Endothelial cell of umbilical vein (primary cell): ENCODE results near the gene CLCN3. TPM values are rescaled to one million over a fixed set of nuclear protein-coding genes. Genes with fewer than 3 reads are reported as not detected.

Source experiments
- BruUV-seq: library from RNA; stranded (reverse); fragments of 400-500 nt; replicated peaks from 2 replicates; lab custom pipeline; 2021; lab: Mats Ljungman, UMichigan
- CTCF ChIA-PET: fragments of 300-600, 350-600 bp; sonication (Branson Sonifier 250); formaldehyde crosslinking; loops from one replicate; lab custom pipeline; 2021; ENCODE audit warnings: antibody characterized with exemption, inconsistent platforms; lab: Charles Lee
- POLR2A ChIA-PET: fragments of 300-600, 350-600 bp; sonication (Branson Sonifier 250); formaldehyde crosslinking; loops from one replicate; lab custom pipeline; 2021; ENCODE audit warnings: antibody characterized with exemption, inconsistent platforms; lab: Charles Lee
- DNase-seq: peaks from one replicate; pipeline ENCODE4 v3.0.0-alpha.2; 2011; ENCODE audit warnings: low read depth, low spot score
- FAIRE-seq: peaks from 2 replicates; lab custom pipeline; 2011; peaks lifted over from hg19 to GRCh38; lab: Jason Lieb, UNC
- H2AFZ ChIP-seq: 2 replicates; pipeline ENCODE4 v1.6.0; 2012; ENCODE audit warnings: low read depth, low read length, control low read depth, inconsistent platforms
- H3K27ac ChIP-seq: 2 replicates; pipeline ENCODE4 v1.5.1; 2011; ENCODE audit warnings: low read depth, mild to moderate bottlenecking, control low read depth, low read length, moderate library complexity; ENCODE audit not compliant: insufficient read depth
- H3K27me3 ChIP-seq, 2 experiments: 2 replicates each; pipeline versions ENCODE4 v1.6.0 to v1.6.1; 2011; ENCODE audit warnings: low read length in 2 of 2, mixed read lengths in 1 of 2; ENCODE audit not compliant: control insufficient read depth in 2 of 2, insufficient read depth in 2 of 2
- H3K36me3 ChIP-seq, 2 experiments: 2 replicates in 1 of 2; 3 replicates in 1 of 2; pipeline ENCODE4 v1.5.1; 2011; ENCODE audit warnings: low read length in 2 of 2, mild to moderate bottlenecking in 1 of 2, moderate library complexity in 1 of 2; ENCODE audit not compliant: control insufficient read depth in 2 of 2, insufficient read depth in 2 of 2; ENCODE audit errors: extremely low read depth in 1 of 2
- H3K4me1 ChIP-seq: 3 replicates; pipeline ENCODE4 v1.5.1; 2011; ENCODE audit warnings: mild to moderate bottlenecking, low read length; ENCODE audit not compliant: control insufficient read depth, insufficient read depth; ENCODE audit errors: extremely low read depth
- H3K4me2 ChIP-seq: 2 replicates; pipeline ENCODE4 v1.6.1; 2011; ENCODE audit warnings: low read length, control low read depth, mixed read lengths; ENCODE audit not compliant: insufficient read depth
- H3K4me3 ChIP-seq, 3 experiments: fragments of 200-600 bp in 1 of 3; sonication (generic), shearing (Covaris generic) in 1 of 3; replicated peaks in 1 of 3; 2 replicates each; pipeline ENCODE4 v1.5.1; 2011 to 2016; ENCODE audit warnings: control low read depth in 3 of 3, low read length in 3 of 3, mild to moderate bottlenecking in 2 of 3, inconsistent platforms in 1 of 3, low read depth in 1 of 3, moderate library complexity in 1 of 3; ENCODE audit not compliant: insufficient read depth in 1 of 3
- H3K79me2 ChIP-seq: 2 replicates; pipeline ENCODE4 v1.6.0; 2012; ENCODE audit warnings: low read length, inconsistent platforms; ENCODE audit not compliant: control insufficient read depth, insufficient read depth
- H3K9ac ChIP-seq: replicated peaks from 2 replicates; pipeline ENCODE3; 2011; ENCODE audit warnings: low read length, control low read depth; ENCODE audit not compliant: insufficient read depth; ENCODE audit errors: extremely low read depth
- H3K9me1 ChIP-seq: replicated peaks from 3 replicates; pipeline ENCODE4 v1.6.0; 2011; ENCODE audit warnings: mild to moderate bottlenecking, low read length; ENCODE audit not compliant: control insufficient read depth, insufficient read depth; ENCODE audit errors: extremely low read depth
- H3K9me3 ChIP-seq: replicated peaks from 2 replicates; pipeline ENCODE4 v1.5.1; 2012; ENCODE audit warnings: low read length, inconsistent platforms; ENCODE audit not compliant: control insufficient read depth, insufficient read depth
- H4K20me1 ChIP-seq: replicated peaks from 2 replicates; pipeline ENCODE3; 2011; ENCODE audit warnings: mild to moderate bottlenecking, low read length; ENCODE audit not compliant: control insufficient read depth, insufficient read depth; ENCODE audit errors: extremely low read depth
- CTCF ChIP-seq, 2 donors: IDR thresholded peaks; 1 replicate in 1 of 2; 2 replicates in 1 of 2; pipeline ENCODE4 v1.5.1; 2011; ENCODE audit warnings: low read length in 2 of 2, mild to moderate bottlenecking in 2 of 2, moderate library complexity in 2 of 2, control low read depth in 1 of 2, inconsistent platforms in 1 of 2, low read depth in 1 of 2; ENCODE audit not compliant: insufficient read depth in 1 of 2; ENCODE audit errors: extremely low read depth in 1 of 2
- EZH2 ChIP-seq: IDR thresholded peaks from 2 replicates; pipeline ENCODE4 v1.6.1; 2012; ENCODE audit warnings: borderline replicate concordance, low read depth, mild to moderate bottlenecking, moderate library complexity, low read length, inconsistent platforms; ENCODE audit not compliant: severe bottlenecking
- FOS ChIP-seq: IDR thresholded peaks from 2 replicates; pipeline ENCODE4 v1.6.1; 2011; ENCODE audit warnings: mild to moderate bottlenecking, low read length, moderate library complexity, borderline replicate concordance; ENCODE audit not compliant: insufficient read depth
- GATA2 ChIP-seq: IDR thresholded peaks from 2 replicates; pipeline ENCODE4 v1.7.0; 2011; ENCODE audit warnings: low read depth, mild to moderate bottlenecking, moderate library complexity, mixed read lengths, low read length; ENCODE audit not compliant: insufficient read length, insufficient read depth
- JUN ChIP-seq: IDR thresholded peaks from 2 replicates; pipeline ENCODE4 v1.6.1; 2011; ENCODE audit warnings: borderline replicate concordance, low read depth; ENCODE audit not compliant: insufficient read length, insufficient read depth
- MAX ChIP-seq: IDR thresholded peaks from 2 replicates; pipeline ENCODE4 v1.6.1; 2011; ENCODE audit not compliant: insufficient read depth, insufficient read length
- MYC ChIP-seq: IDR thresholded peaks from one replicate; pipeline ENCODE4 v1.6.1; 2011; ENCODE audit warnings: mild to moderate bottlenecking, low read depth, low read length
- POLR2A ChIP-seq: IDR thresholded peaks from 2 replicates; pipeline ENCODE4 v1.6.1; 2012; ENCODE audit warnings: low read depth, mild to moderate bottlenecking, control low read depth, low read length
- POLR2AphosphoS5 ChIP-seq: IDR thresholded peaks from 2 replicates; pipeline ENCODE4 v1.6.1; 2012; ENCODE audit warnings: low read depth, mild to moderate bottlenecking, control low read depth, low read length, moderate library complexity; ENCODE audit not compliant: insufficient read depth
- dilution Hi-C: fragments of 300-500 bp; cut with MboI; formaldehyde crosslinking; loops from one replicate; pipeline ENCODE4 v1.15.0; 2019; ENCODE audit warnings: low sequenced_read_pairs; ENCODE audit not compliant: extremely low pct_ligation_motif_present
- intact Hi-C: fragments of 100-400 bp; cut with micrococcal nuclease; formaldehyde crosslinking; loops from one replicate; pipeline ENCODE4 v1.10.0; 2022
- polyA plus RNA-seq, 4 experiments: library from polyadenylated mRNA; depleted of rRNA in 3 of 4; stranded (reverse) in 3 of 4; unstranded in 1 of 4; fragments of >200 nt; gene quantifications; 2 replicates each; pipeline versions ENCODE4 v1.2.1 to v1.2.3, GENCODE V29; 2011 to 2012; ENCODE audit warnings: missing spikeins in 1 of 4
- total RNA-seq: library from RNA; stranded (reverse); gene quantifications from 2 replicates; pipeline ENCODE4 v1.2.3, GENCODE V29; 2021

CLCN3 gene
- total and polyA plus RNA-seq, 2 donors (not counting 3 experiments of a cell fraction or from before 2014, with no cell fraction given) = 16.5 to 51.4 TPM

- CTCF ChIA-PET = interaction anchor here (1.2 kb wide), 1 partner anchor 22 kb away, joined by 4 read pairs; no protein-coding TSS in a partner anchor
- dilution Hi-C loops = no loop called here
- H3K9me3 ChIP-seq = no peaks in the 10 kb centered on the region
These were observed 14.6 kb downstream of the CLCN3 start for GRCh38 chr4:169634975-169635374.

More at GRCh38 chr4:169634975-169635374, 14.6 kb downstream of the CLCN3 start:
- Histone ChIP-seq H3K9me1 (no peaks in the 10 kb centered on the region), H2AFZ (no peak overlapping the region), H3K79me2 (peaks cover 13% of the 10 kb centered on the region), H3K9ac (no peak overlapping the region), H3K4me3 (no peak overlapping the region), H3K27ac (no peak overlapping the region), H3K4me1 (peaks cover 9% of the 10 kb centered on the region), H4K20me1 (no peaks in the 10 kb centered on the region), H3K27me3 (no peaks in the 10 kb centered on the region), H3K36me3 (peaks cover 0 to 2% of the 10 kb centered on the region in 2 experiments), H3K4me2 (no peak overlapping the region)
- DNase-seq (no peak), FAIRE-seq (no peak)
- BruUV-seq = no TSS peak
- intact Hi-C loops = no loop called here
- POLR2A ChIA-PET = no interaction called here
- TF ChIP-seq GATA2 = no peak
- TF ChIP-seq CTCF (IDR thresholded peaks at IDR 0.05; ENCODE audit: extremely low read depth in 1 of 2, insufficient read depth in 1 of 2, low read depth in 1 of 2, low read length in 2 of 2) = no peak
- TF ChIP-seq MAX = no peak
- TF ChIP-seq FOS = no peak
- no peak for TF ChIP-seq JUN
- TF ChIP-seq MYC = no peak
- no peak for TF ChIP-seq POLR2AphosphoS5
- TF ChIP-seq POLR2A = no peak
- no peak for TF ChIP-seq EZH2
